Activated CD4-positive, alpha-beta T cell treated with anti-CD3 and anti-CD28 coated beads for 36 hours (primary cell): Measurements from ENCODE around the gene HDAC8. TPM values are rescaled to one million over a fixed set of nuclear protein-coding genes. Genes with fewer than 3 reads are reported as not detected.

Source experiments
- ATAC-seq: fragments of 200-7000 bp; cut with Tn5 transposase; one replicate; pipeline ENCODE4 v1.10.0; 2021; ENCODE audit warnings: mild to moderate bottlenecking, moderate library complexity
- CTCF ChIA-PET: fragments of 350-600 bp; sonication (Branson Sonifier 250); formaldehyde crosslinking; loops from one replicate; lab custom pipeline; 2021; ENCODE audit warnings: antibody characterized with exemption; lab: Charles Lee
- POLR2A ChIA-PET: fragments of 350-600 bp; sonication (Branson Sonifier 250); formaldehyde crosslinking; loops from one replicate; lab custom pipeline; 2021; ENCODE audit warnings: antibody characterized with exemption, inconsistent platforms; lab: Charles Lee
- DNase-seq: peaks from one replicate; pipeline ENCODE4 v3.0.0-alpha.2; 2020
- H3K27ac Mint-ChIP-seq: one replicate; pipeline ENCODE4 v1.8.0; 2021; ENCODE audit warnings: mixed read lengths
- H3K27me3 Mint-ChIP-seq: one replicate; pipeline ENCODE4 v1.8.0; 2021; ENCODE audit warnings: mixed read lengths
- H3K36me3 Mint-ChIP-seq: one replicate; pipeline ENCODE4 v1.8.0; 2021; ENCODE audit warnings: low read depth, mixed read lengths
- H3K4me1 Mint-ChIP-seq: one replicate; pipeline ENCODE4 v1.8.0; 2021; ENCODE audit warnings: mixed read lengths
- H3K4me3 Mint-ChIP-seq: one replicate; pipeline ENCODE4 v1.8.0; 2021; ENCODE audit warnings: mild to moderate bottlenecking, moderate library complexity, mixed read lengths
- H3K9me3 Mint-ChIP-seq: one replicate; pipeline ENCODE4 v1.8.0; 2021; ENCODE audit warnings: low read depth, mixed read lengths
- intact Hi-C, 2 experiments: fragments of 100-400 bp; cut with DNase I in 1 of 2; cut with micrococcal nuclease in 1 of 2; formaldehyde crosslinking; loops; one replicate each; pipeline versions ENCODE4 v1.14.2 to v1.15.1; 2022 to 2024; cut with DNase I, micrococcal nuclease
- total RNA-seq, 2 experiments: library from RNA; stranded (reverse); gene quantifications; one replicate each; pipeline ENCODE4 v1.2.3, GENCODE V29; 2021

The HDAC8 gene
- total RNA-seq, 2 experiments from 2014 or later, result 13.3 to 16.9 TPM

DNA sequence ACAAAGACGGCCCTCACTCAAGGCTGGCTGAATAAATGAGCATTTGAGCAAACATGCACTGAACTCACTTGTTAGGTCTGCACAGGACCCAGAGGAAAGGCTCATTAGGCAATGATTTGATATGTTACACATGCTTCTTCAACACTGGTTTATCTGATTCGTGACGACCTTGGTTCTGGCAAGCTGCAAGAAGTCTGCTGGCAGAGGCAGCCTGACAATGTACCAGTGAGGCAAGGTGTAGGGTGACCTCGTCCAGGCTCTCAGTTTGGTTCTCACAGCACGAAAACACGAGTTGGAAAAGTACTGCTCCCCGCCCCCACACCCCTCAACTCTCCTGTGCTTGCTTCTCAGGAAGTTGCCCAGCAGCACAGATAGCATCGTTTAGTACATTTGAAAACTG lies 203.8 kb downstream of the HDAC8 start:
- H3K4me1 Mint-ChIP-seq, result no peaks in the 10 kb centered on the region
- no peak for ATAC-seq
- H3K27me3 Mint-ChIP-seq, result no peaks in the 10 kb centered on the region
- no peak overlapping the region for H3K27ac Mint-ChIP-seq
- H3K4me3 Mint-ChIP-seq, result no peak overlapping the region
- DNase-seq, result no peak
- H3K9me3 Mint-ChIP-seq, result no peaks in the 10 kb centered on the region
- peaks cover 5% of the 10 kb centered on the region for H3K36me3 Mint-ChIP-seq
- intact Hi-C loops, result no loop called here
- ChIA-PET CTCF (interaction anchor here (0.6 kb wide), 1 partner anchor 297 kb away, joined by 3 read pairs; no protein-coding TSS in a partner anchor), POLR2A (no interaction called here)

DNA sequence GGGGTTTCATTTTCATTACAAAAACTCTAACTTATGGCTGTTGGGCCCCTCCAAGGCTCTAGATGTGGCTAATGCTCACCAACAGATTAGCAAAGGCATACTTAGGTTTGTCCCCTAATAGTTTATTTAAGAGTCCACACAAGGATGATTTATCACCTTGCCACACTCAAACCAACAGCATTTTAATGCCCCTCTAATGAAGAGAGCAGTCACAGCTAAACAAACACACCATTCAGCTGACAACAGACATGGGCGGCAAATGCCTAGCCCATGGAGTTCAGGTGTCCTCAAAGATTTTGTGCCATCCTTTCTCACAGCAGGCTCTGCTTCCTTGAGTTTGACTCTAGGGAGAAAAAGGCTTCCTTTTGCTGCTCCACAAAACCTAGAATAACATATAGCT lies 205.1 kb downstream of the HDAC8 start:
- Mint-ChIP-seq H3K4me3 (no peak overlapping the region), H3K4me1 (no peaks in the 10 kb centered on the region), H3K9me3 (no peaks in the 10 kb centered on the region), H3K36me3 (peaks cover 5% of the 10 kb centered on the region), H3K27ac (no peak overlapping the region), H3K27me3 (no peaks in the 10 kb centered on the region)
- ATAC-seq (no peak), DNase-seq (no peak)
- CTCF ChIA-PET, result interaction anchor here (0.7 kb wide), 1 partner anchor 70 kb away, joined by 3 read pairs; no protein-coding TSS in a partner anchor
- intact Hi-C loops, result no loop called here
- POLR2A ChIA-PET, result no interaction called here

DNA sequence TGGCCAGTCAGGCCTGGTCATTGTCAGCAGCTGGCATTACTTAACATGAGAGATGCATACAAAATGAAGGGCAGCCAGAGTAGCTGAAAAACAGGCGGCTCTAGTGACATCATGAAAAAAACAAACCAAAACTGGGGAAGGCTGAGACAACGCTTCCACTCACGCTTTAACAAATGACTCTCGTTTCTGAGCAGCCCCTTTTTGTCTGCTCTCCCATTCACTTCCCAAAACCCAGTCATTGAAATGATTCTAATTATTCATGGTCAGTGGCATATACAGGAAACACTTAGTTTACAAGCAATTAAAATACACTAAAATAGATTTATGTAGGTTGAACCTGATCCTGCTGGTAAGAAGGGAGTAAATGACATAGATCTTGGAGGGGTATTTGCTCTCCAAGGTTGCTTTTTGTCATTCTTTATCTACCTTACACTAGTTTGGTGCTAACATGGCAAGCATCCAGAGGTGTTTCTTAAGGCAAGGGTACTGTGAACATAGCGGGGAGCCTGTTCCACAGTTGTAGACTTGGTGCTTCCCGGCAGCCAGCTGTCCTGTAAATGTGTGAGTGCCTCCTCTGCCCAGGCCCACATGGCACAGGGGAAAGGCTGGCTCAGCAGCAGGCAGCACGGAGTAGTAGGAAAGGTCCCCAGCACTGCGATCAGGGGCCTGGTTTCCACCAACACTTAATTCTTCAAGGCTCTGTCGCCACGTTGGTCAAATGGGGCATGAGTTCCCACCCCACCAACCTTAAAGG lies 205.8 kb downstream of the HDAC8 start:
- ATAC-seq (no peak), DNase-seq (no peak)
- no peaks in the 10 kb centered on the region for H3K4me1 Mint-ChIP-seq
- POLR2A ChIA-PET, result no interaction called here
- no peaks in the 10 kb centered on the region for H3K9me3 Mint-ChIP-seq
- H3K27me3 Mint-ChIP-seq, result no peaks in the 10 kb centered on the region
- H3K4me3 Mint-ChIP-seq, result no peak overlapping the region
- intact Hi-C loops, result no loop called here
- H3K36me3 Mint-ChIP-seq, result peaks cover 5% of the 10 kb centered on the region
- CTCF ChIA-PET, result interaction anchor here (0.6 kb wide), 1 partner anchor 271 kb away, joined by 3 read pairs; no protein-coding TSS in a partner anchor
- H3K27ac Mint-ChIP-seq, result no peak overlapping the region

DNA sequence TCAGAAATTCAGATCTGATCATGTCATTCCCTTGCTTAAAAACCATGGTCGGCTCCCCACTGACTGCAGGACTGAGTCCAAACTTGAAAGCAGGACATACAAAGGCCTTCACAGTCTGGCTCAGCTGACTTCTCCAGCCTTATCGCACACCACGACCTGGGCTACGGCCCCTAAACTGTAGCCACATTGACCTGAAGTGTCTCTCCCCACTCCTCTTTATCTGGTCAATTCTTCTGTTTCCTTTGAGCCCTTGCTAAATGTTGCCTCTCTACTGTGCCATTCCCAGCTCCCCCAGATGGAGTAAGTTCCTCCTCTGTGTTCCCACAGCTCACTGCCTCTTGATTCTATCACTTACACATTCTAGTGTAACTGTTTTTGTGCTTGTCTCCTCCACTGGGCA lies 206.5 kb downstream of the HDAC8 start:
- Mint-ChIP-seq H3K9me3 (no peaks in the 10 kb centered on the region), H3K27ac (no peak overlapping the region), H3K4me3 (no peak overlapping the region), H3K4me1 (no peaks in the 10 kb centered on the region), H3K36me3 (peaks cover 5% of the 10 kb centered on the region), H3K27me3 (no peaks in the 10 kb centered on the region)
- ChIA-PET CTCF (interaction anchor here (0.6 kb wide), 1 partner anchor 272 kb away, joined by 3 read pairs; no protein-coding TSS in a partner anchor), POLR2A (no interaction called here)
- intact Hi-C loops, result no loop called here
- DNase-seq (no peak), ATAC-seq (no peak)

DNA sequence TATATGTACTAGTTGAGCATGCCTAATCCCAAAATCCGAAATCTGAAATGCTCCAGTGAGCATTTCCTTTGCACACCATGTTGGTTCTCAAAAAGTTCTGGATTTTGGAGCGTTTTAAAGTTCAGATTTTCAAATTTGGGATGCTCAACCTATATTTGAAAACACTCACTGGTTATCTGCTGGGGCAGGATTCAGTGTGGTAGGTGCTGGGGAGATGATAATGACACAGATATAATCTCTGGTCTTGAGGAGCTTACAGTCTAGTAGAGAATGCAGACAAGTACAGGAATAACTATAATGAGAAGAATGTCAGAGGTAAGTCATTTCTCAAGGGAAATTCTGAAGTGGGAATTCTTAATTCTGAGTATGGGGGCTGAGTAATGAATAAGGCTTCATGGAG lies 207.5 kb downstream of the HDAC8 start:
- no peak for DNase-seq
- no peaks in the 10 kb centered on the region for H3K9me3 Mint-ChIP-seq
- intact Hi-C loops, result no loop called here
- ChIA-PET CTCF (no interaction called here), POLR2A (no interaction called here)
- H3K4me1 Mint-ChIP-seq, result no peaks in the 10 kb centered on the region
- H3K27me3 Mint-ChIP-seq, result no peaks in the 10 kb centered on the region
- peaks cover 5% of the 10 kb centered on the region for H3K36me3 Mint-ChIP-seq
- no peak overlapping the region for H3K27ac Mint-ChIP-seq
- ATAC-seq, result no peak
- no peak overlapping the region for H3K4me3 Mint-ChIP-seq

DNA sequence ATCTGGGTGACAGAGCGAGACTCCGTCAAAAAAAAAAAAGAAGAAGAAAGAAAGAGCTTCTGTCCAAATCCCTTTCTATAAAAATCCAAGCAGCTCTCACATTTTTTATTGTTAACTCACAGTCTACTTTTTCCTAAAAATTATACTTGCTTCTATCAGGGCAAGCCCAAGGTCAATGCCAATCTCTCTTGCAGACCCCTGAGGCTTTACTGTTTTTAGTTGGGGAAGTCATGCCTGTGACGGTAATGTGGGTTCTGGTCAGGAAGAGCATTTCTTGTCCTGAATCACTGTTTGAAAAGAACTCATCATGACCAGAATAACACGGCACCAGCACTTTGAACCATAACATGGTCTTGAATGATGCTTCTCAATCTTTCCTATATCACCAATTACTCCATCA lies 212.3 kb downstream of the HDAC8 start:
- ATAC-seq, result no peak
- no peaks in the 10 kb centered on the region for H3K4me1 Mint-ChIP-seq
- H3K27me3 Mint-ChIP-seq, result no peaks in the 10 kb centered on the region
- H3K4me3 Mint-ChIP-seq, result no peak overlapping the region
- H3K36me3 Mint-ChIP-seq, result peaks cover 4% of the 10 kb centered on the region
- H3K9me3 Mint-ChIP-seq, result no peaks in the 10 kb centered on the region
- POLR2A ChIA-PET, result no interaction called here
- intact Hi-C loops, result no loop called here
- H3K27ac Mint-ChIP-seq, result no peak overlapping the region
- CTCF ChIA-PET, result no interaction called here
- no peak for DNase-seq

DNA sequence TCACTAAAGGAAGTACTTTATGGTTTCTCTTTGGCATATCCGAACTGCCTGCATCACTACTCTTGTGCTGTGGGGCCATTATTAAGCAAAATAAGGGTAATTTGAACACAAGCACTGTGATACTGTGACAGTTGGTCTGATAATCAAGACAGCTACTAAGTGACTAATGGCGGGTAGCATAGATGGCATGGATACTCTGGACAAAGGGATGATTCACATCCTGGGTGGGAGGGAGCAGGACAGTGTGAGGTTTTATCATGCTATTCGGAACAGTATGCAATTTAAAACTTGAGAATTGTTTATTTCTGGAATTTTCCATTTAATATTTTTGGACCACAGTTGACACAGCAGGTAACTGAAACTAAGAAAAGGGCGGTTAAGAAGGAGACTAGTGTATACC lies 214.3 kb downstream of the HDAC8 start:
- Mint-ChIP-seq H3K27ac (no peak overlapping the region), H3K9me3 (no peaks in the 10 kb centered on the region), H3K36me3 (no peaks in the 10 kb centered on the region), H3K27me3 (no peaks in the 10 kb centered on the region), H3K4me3 (no peak overlapping the region), H3K4me1 (no peaks in the 10 kb centered on the region)
- DNase-seq, result no peak
- CTCF ChIA-PET, result no interaction called here
- POLR2A ChIA-PET, result no interaction called here
- no peak for ATAC-seq
- intact Hi-C loops, result no loop called here

DNA sequence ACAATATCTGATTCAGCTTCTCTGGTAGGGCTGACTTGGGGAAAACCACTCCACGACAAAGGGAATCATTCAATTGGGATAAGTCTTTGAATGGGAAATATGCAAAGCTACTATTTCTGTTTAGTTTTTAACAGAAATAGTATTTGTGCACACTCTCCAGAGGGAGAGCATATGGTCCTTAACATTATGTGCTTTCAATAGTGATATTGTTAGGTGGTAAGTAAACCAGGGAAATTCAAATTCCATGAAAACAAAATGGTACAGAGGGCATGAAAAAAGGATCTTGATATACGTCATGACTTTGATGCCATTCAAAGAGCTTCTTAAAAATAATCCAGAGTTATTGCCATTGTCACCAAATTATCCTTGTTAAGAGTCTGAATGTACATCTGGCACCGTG lies 219.9 kb downstream of the HDAC8 start:
- intact Hi-C loops, result no loop called here
- peaks cover 9% of the 10 kb centered on the region for H3K36me3 Mint-ChIP-seq
- CTCF ChIA-PET, result no interaction called here
- no peak overlapping the region for H3K27ac Mint-ChIP-seq
- ATAC-seq (no peak), DNase-seq (no peak)
- POLR2A ChIA-PET, result no interaction called here
- peaks cover 19% of the 10 kb centered on the region for H3K4me1 Mint-ChIP-seq
- no peaks in the 10 kb centered on the region for H3K9me3 Mint-ChIP-seq
- no peak overlapping the region for H3K4me3 Mint-ChIP-seq
- no peaks in the 10 kb centered on the region for H3K27me3 Mint-ChIP-seq

DNA sequence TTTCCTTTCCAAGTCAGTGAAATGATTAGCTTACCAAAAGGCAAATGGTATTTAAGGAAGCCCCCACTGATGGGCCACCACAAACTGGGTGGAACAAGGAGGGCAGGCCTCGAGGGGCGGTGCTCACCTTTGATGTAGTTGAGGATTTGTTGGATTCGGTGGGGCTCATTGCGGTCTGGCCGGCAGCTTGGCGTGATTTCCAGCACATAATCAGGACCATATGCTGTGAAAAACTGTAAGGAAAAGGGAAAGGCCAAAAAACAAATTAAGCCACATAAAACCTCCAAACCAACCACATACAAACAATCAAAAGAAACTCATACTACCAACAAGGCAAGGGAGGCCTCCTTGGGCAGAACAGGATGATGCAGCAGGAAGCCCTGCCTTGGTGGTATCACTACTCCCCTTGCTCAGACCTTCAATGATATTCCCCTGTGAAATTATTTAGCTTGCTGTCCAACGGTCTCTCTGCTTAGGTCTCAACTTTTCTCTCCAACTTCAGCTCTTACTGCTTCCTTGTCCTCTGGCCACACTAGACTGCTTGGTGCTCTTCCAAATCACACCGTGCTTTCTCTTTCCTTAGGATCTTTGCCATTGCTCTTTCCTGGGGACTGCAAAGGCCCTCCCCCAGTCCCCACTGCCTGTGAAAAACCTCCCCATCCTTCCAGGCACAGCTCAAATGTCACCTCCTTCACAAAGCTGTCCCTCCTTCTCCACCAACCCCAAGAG lies 220.9 kb downstream of the HDAC8 start:
- H3K27me3 Mint-ChIP-seq, result no peaks in the 10 kb centered on the region
- H3K4me3 Mint-ChIP-seq, result no peak overlapping the region
- CTCF ChIA-PET, result no interaction called here
- H3K27ac Mint-ChIP-seq, result no peak overlapping the region
- no peak for DNase-seq
- POLR2A ChIA-PET, result no interaction called here
- H3K36me3 Mint-ChIP-seq, result peaks cover 9% of the 10 kb centered on the region
- H3K9me3 Mint-ChIP-seq, result no peaks in the 10 kb centered on the region
- ATAC-seq, result no peak
- peaks cover 19% of the 10 kb centered on the region for H3K4me1 Mint-ChIP-seq
- intact Hi-C loops, result no loop called here

DNA sequence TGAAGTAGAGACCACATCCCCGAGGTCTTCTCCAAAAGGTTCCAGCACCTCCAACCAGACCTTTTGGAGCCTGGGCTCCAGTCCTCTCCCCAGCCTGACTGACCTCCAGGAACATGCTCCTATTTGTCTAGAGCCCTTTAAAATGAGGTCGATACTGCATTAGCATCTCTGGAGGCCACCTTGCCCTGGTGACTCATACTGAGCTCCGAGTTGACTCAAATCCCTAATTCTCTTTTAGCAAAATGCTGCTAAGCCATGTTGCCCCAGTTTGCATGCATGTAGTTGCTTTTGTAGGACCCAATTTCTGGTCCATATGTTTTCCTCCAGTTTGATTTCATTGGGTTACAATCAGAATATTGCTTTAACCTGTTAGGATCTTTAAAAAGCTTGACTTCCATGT lies 223.5 kb downstream of the HDAC8 start:
- Mint-ChIP-seq H3K9me3 (no peaks in the 10 kb centered on the region), H3K4me3 (no peak overlapping the region), H3K27ac (peak overlapping the region; percentile 76), H3K4me1 (peaks cover 19% of the 10 kb centered on the region), H3K36me3 (peaks cover 9% of the 10 kb centered on the region), H3K27me3 (no peaks in the 10 kb centered on the region)
- intact Hi-C loops, result loop anchor here in 1 of 2 experiments (5.0 kb wide), 1 partner anchor 273 kb away; no protein-coding TSS in a partner anchor
- ATAC-seq (peak; percentile 85), DNase-seq (peak; percentile 54)
- ChIA-PET POLR2A (no interaction called here), CTCF (interaction anchor here (1.4 kb wide), 1 partner anchor 20 kb away, joined by 3 read pairs; no protein-coding TSS in a partner anchor)

DNA sequence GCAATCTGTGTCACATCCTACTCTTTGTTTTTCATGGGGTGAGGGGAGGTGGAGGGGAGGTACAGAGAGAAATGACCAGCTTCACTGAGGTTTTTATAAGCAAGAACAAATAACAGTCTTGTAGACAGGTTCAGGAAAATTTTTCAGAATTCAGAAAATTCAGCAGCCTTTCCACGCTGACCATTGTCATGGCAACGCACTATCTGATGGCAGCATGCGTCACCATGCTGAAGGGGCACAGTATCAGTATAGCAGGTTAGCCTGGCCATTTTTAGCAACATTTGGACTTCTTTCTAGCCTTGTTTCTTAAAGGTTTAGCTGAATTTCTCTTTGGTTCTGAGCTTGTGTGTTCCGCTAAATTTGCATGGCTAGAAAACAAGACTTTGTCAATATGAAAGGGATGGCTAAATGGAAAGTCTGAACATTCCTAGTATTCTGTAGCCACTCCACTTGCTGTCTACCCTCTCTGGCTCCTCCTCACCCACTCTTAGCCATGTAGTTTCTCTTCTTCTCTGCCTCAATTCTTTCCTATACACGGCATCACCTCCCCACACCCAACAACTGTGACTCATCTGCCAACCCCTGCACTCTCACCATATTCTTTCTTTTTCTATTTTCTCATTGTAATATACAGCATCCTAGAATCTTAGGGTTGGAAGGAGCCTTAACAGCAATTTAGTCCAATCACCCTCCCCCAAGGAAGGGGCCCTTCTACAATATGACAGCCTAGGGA lies 224.2 kb downstream of the HDAC8 start:
- no peaks in the 10 kb centered on the region for H3K9me3 Mint-ChIP-seq
- ChIA-PET POLR2A (no interaction called here), CTCF (interaction anchor here (1.3 to 1.4 kb wide), 2 partner anchors 21 to 71 kb away, joined by 3 to 5 read pairs; partner anchors contain the start of gene RPS4X)
- intact Hi-C loops, result loop anchor here in 1 of 2 experiments (5.0 kb wide), 1 partner anchor 274 kb away; no protein-coding TSS in a partner anchor
- H3K27ac Mint-ChIP-seq, result no peak overlapping the region
- H3K27me3 Mint-ChIP-seq, result no peaks in the 10 kb centered on the region
- H3K4me3 Mint-ChIP-seq, result no peak overlapping the region
- ATAC-seq, result peak; percentile 91
- DNase-seq, result peak; percentile 39
- peaks cover 19% of the 10 kb centered on the region for H3K4me1 Mint-ChIP-seq
- peaks cover 9% of the 10 kb centered on the region for H3K36me3 Mint-ChIP-seq
